DOHH2 (cell line): ENCODE measurements around the gene HAPLN2.

Experiments used
- EZH2phosphoT487 ChIP-seq: fragments of 200-600 bp; sonication (generic); IDR thresholded peaks from 2 replicates; pipeline ENCODE4 v1.6.1; 2017; ENCODE audit warnings: borderline replicate concordance, mild to moderate bottlenecking, antibody characterized with exemption, low read length, moderate library complexity, mixed read lengths
- TF ChIP-seq, protein P1 (sequence below): fragments of 200-600 bp; sonication (generic); IDR thresholded peaks from one replicate; pipeline ENCODE4 v1.5.1; 2014; ENCODE audit warnings: antibody characterized with exemption, mild to moderate bottlenecking, low read depth, low read length; ENCODE audit not compliant: poor library complexity, severe bottlenecking

DNA sequence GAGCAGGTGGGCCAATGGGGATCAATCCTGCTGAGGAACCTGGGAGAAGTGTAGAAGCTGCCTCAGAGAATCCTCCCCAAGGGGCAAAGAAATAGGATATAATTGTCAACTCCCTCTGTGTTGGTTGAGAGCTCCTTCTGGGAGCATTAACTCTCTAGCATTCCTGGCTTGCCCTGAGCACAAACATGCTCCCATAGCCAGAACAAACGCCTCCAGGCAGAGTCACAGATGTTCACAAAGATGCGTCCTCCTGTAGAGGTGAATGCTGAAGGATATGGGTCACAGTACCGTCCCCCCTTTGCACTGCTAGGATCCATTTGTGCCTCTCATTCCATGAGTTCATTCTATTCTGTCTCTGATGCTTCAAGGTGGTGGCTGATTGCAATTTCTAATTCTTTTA lies 13.1 kb downstream of the HAPLN2 start:
- TF ChIP-seq, protein P1, sequence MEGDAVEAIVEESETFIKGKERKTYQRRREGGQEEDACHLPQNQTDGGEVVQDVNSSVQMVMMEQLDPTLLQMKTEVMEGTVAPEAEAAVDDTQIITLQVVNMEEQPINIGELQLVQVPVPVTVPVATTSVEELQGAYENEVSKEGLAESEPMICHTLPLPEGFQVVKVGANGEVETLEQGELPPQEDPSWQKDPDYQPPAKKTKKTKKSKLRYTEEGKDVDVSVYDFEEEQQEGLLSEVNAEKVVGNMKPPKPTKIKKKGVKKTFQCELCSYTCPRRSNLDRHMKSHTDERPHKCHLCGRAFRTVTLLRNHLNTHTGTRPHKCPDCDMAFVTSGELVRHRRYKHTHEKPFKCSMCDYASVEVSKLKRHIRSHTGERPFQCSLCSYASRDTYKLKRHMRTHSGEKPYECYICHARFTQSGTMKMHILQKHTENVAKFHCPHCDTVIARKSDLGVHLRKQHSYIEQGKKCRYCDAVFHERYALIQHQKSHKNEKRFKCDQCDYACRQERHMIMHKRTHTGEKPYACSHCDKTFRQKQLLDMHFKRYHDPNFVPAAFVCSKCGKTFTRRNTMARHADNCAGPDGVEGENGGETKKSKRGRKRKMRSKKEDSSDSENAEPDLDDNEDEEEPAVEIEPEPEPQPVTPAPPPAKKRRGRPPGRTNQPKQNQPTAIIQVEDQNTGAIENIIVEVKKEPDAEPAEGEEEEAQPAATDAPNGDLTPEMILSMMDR: no peak
- TF ChIP-seq EZH2phosphoT487: no peak
